ENCODE data around the gene EFHB.
"Not testable (repeated sequence)": the region's sequence is repeated elsewhere in the genome, so short reads cannot be mapped to it uniquely, and the experiment has no call there.

The EFHB gene

GRCh38 chr3:19934098-19934566 lies at the start of gene EFHB:
EFHB (minus strand) TSS chr3:19934217; CDS start chr3:19934018, 199 bp downstream.
- DNase-seq: no peak

- DNase-seq: no peak
Measured at GRCh38 chr3:19972054-19972453, 38.0 kb upstream of the EFHB start.

- DNase-seq: no peak
Measured at GRCh38 chr3:19970327-19970726, 36.3 kb upstream of the EFHB start.

GRCh38 chr3:19967812-19968211 lies 33.8 kb upstream of the EFHB start:
- DNase-seq: no peak

GRCh38 chr3:19967208-19967607 lies 33.2 kb upstream of the EFHB start:
- DNase-seq: no peak

- DNase-seq: no peak
Measured at GRCh38 chr3:19961960-19962359, 27.9 kb upstream of the EFHB start.

GRCh38 chr3:19960696-19961095 lies 26.7 kb upstream of the EFHB start:
- DNase-seq: no peak

GRCh38 chr3:19959505-19959904 lies 25.5 kb upstream of the EFHB start:
- DNase-seq: no peak

- DNase-seq: not testable (repeated sequence)
Measured at GRCh38 chr3:19957354-19957753, 23.3 kb upstream of the EFHB start.

- no peak for DNase-seq
Measured at GRCh38 chr3:19954676-19955075, 20.7 kb upstream of the EFHB start.

GRCh38 chr3:19950316-19950715 lies 16.3 kb upstream of the EFHB start:
- DNase-seq: no peak

GRCh38 chr3:19948226-19948591 lies 14.2 kb upstream of the EFHB start:
- no peak for DNase-seq

GRCh38 chr3:19947549-19948225 lies 13.7 kb upstream of the EFHB start:
- DNase-seq: no peak

- DNase-seq: peak; percentile 80
Measured at GRCh38 chr3:19946832-19947548, 13.0 kb upstream of the EFHB start, which contains the start of gene RAB5A. RAB5A (plus strand) TSS chr3:19947097; CDS start chr3:19950899, 3,802 bp downstream.

- no peak for DNase-seq
Measured at GRCh38 chr3:19945969-19946831, 12.2 kb upstream of the EFHB start.

- DNase-seq: no peak
Measured at GRCh38 chr3:19945534-19945933, 11.5 kb upstream of the EFHB start.

- DNase-seq: no peak
Measured at GRCh38 chr3:19940643-19941042, 6.6 kb upstream of the EFHB start.

GRCh38 chr3:19938295-19938627 lies 4.2 kb upstream of the EFHB start:
- DNase-seq: no peak

- DNase-seq: no peak
Measured at GRCh38 chr3:19937459-19938294, 3.7 kb upstream of the EFHB start.

- no peak for DNase-seq
Measured at GRCh38 chr3:19932422-19932821, 1.6 kb downstream of the EFHB start.

- no peak for DNase-seq
Measured at GRCh38 chr3:19931767-19932188, 2.2 kb downstream of the EFHB start.

GRCh38 chr3:19931180-19931692 lies 2.8 kb downstream of the EFHB start:
- no peak for DNase-seq
